Stomach (tissue), 4 donors: ENCODE measurements around the gene CLCNKB.

Experiments used
- POLR2A ChIP-seq, 4 donors: fragments of 450-650 bp; IDR thresholded peaks; one replicate each; pipeline ENCODE4 v1.6.1; 2016; ENCODE audit warnings: antibody characterized with exemption in 4 of 4, control low read depth in 2 of 4, mild to moderate bottlenecking in 1 of 4, moderate library complexity in 1 of 4
- TF ChIP-seq, protein P1 (sequence below), 7 experiments: fragments of 450-650 bp in 4 of 7; fragments of 200-600 bp in 3 of 7; sonication (generic) in 3 of 7; IDR thresholded peaks; one replicate each; pipeline ENCODE4 v1.5.1; 2016 to 2019; ENCODE audit warnings: antibody characterized with exemption in 7 of 7, control low read depth in 2 of 7, mild to moderate bottlenecking in 1 of 7

- TF ChIP-seq, protein P1, sequence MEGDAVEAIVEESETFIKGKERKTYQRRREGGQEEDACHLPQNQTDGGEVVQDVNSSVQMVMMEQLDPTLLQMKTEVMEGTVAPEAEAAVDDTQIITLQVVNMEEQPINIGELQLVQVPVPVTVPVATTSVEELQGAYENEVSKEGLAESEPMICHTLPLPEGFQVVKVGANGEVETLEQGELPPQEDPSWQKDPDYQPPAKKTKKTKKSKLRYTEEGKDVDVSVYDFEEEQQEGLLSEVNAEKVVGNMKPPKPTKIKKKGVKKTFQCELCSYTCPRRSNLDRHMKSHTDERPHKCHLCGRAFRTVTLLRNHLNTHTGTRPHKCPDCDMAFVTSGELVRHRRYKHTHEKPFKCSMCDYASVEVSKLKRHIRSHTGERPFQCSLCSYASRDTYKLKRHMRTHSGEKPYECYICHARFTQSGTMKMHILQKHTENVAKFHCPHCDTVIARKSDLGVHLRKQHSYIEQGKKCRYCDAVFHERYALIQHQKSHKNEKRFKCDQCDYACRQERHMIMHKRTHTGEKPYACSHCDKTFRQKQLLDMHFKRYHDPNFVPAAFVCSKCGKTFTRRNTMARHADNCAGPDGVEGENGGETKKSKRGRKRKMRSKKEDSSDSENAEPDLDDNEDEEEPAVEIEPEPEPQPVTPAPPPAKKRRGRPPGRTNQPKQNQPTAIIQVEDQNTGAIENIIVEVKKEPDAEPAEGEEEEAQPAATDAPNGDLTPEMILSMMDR (IDR thresholded peaks at IDR 0.05), result peak in 5 of 7 experiments; percentile 70 to 87 (median 85)
- no peak for TF ChIP-seq POLR2A (IDR thresholded peaks at IDR 0.05)
Observed at GRCh38 chr1:15994590-15995351, 48.8 kb upstream of the CLCNKB start.
